ENCODE measurements around the gene PTGDR2.

Gene PTGDR2

GRCh38 chr11:60855726-60856633 is at the start of gene PTGDR2:
TSS of gene PTGDR2 (minus strand) at chr11:60855950. CDS start at chr11:60853722, 2,228 bp downstream.
- DNase-seq: no peak

GRCh38 chr11:60905047-60905446 is 49.3 kb upstream of the PTGDR2 start:
- DNase-seq: no peak

GRCh38 chr11:60902625-60903024 is 46.9 kb upstream of the PTGDR2 start:
- no peak for DNase-seq

GRCh38 chr11:60900673-60901404 is 45.1 kb upstream of the PTGDR2 start:
- no peak for DNase-seq

- DNase-seq: no peak
These were observed 44.2 kb upstream of the PTGDR2 start for GRCh38 chr11:60899977-60900376.

- DNase-seq: peak; percentile 63
These were observed 43.5 kb upstream of the PTGDR2 start for GRCh38 chr11:60899046-60899936.

- no peak for DNase-seq
These were observed 41.7 kb upstream of the PTGDR2 start for GRCh38 chr11:60897496-60897895.

- DNase-seq: no peak
These were observed 39.9 kb upstream of the PTGDR2 start for GRCh38 chr11:60895687-60896086.

GRCh38 chr11:60891103-60891741 is 35.5 kb upstream of the PTGDR2 start:
- DNase-seq: no peak

- no peak for DNase-seq
These were observed 34.9 kb upstream of the PTGDR2 start for GRCh38 chr11:60890696-60891095.

GRCh38 chr11:60889869-60890311 is 34.1 kb upstream of the PTGDR2 start:
- DNase-seq: no peak

- peak; percentile 44 for DNase-seq
These were observed 31.8 kb upstream of the PTGDR2 start for GRCh38 chr11:60887556-60887955.

GRCh38 chr11:60880643-60881282 is 25.0 kb upstream of the PTGDR2 start:
- no peak for DNase-seq

- no peak for DNase-seq
These were observed 24.3 kb upstream of the PTGDR2 start for GRCh38 chr11:60879971-60880588.

- no peak for DNase-seq
These were observed 23.4 kb upstream of the PTGDR2 start for GRCh38 chr11:60879104-60879503.

- DNase-seq: no peak
These were observed 22.7 kb upstream of the PTGDR2 start for GRCh38 chr11:60878245-60879101.

- no peak for DNase-seq
These were observed 20.4 kb upstream of the PTGDR2 start for GRCh38 chr11:60876168-60876485.

GRCh38 chr11:60875366-60876167 is 19.8 kb upstream of the PTGDR2 start:
- DNase-seq: no peak

Data from CD4-positive, alpha-beta T cell treated with Interleukin-21 for 1 hour (primary cell).